Hindlimb muscle (tissue), 1 donor: ENCODE measurements around the gene SHANK3. TPM values are rescaled to one million over a fixed set of nuclear protein-coding genes. Genes with fewer than 3 reads are reported as not detected.
"Not testable (repeated sequence)": the region's sequence is repeated elsewhere in the genome, so short reads cannot be mapped to it uniquely, and the experiment has no call there.

ENCODE experiments used
- DNase-seq: peaks from one replicate; pipeline ENCODE4 v3.0.0-alpha.2; 2013
- polyA plus RNA-seq: library from polyadenylated mRNA; unstranded; fragments of 120-200 nt; gene quantifications from one replicate; pipeline ENCODE4 v1.2.1, GENCODE V29; 2013; ENCODE audit not compliant: insufficient read length

SHANK3 gene
- polyA plus RNA-seq, 1 donor: 22.7 TPM

GRCh38 chr22:50654664-50655063, 18.0 kb upstream of the SHANK3 start:
- not testable (repeated sequence) for DNase-seq

- no peak for DNase-seq
These were observed 16.2 kb upstream of the SHANK3 start for GRCh38 chr22:50656122-50657070.

GRCh38 chr22:50657925-50658324, 14.7 kb upstream of the SHANK3 start:
- DNase-seq: no peak

- DNase-seq: not testable (repeated sequence)
These were observed 12.9 kb upstream of the SHANK3 start for GRCh38 chr22:50659711-50660110.

GRCh38 chr22:50660306-50660705, 12.3 kb upstream of the SHANK3 start:
- no peak for DNase-seq

- DNase-seq: no peak
These were observed 7.4 kb upstream of the SHANK3 start for GRCh38 chr22:50665212-50665611.

GRCh38 chr22:50665738-50666137, 6.9 kb upstream of the SHANK3 start:
- no peak for DNase-seq

- no peak for DNase-seq
These were observed 2.1 kb upstream of the SHANK3 start for GRCh38 chr22:50670513-50670912.

- DNase-seq: no peak
These were observed 1.6 kb upstream of the SHANK3 start for GRCh38 chr22:50670914-50671538.

- DNase-seq: no peak
These were observed 982 bp upstream of the SHANK3 start for GRCh38 chr22:50671641-50672040.

- DNase-seq: no peak
These were observed 582 bp upstream of the SHANK3 start for GRCh38 chr22:50672041-50672440.

GRCh38 chr22:50673231-50674129, 857 bp downstream of the SHANK3 start:
- no peak for DNase-seq

GRCh38 chr22:50674130-50674500, 1.5 kb downstream of the SHANK3 start:
- no peak for DNase-seq

GRCh38 chr22:50674606-50675552, 2.3 kb downstream of the SHANK3 start:
- no peak for DNase-seq

- DNase-seq: no peak
These were observed 3.0 kb downstream of the SHANK3 start for GRCh38 chr22:50675553-50676179.

- no peak for DNase-seq
These were observed 3.6 kb downstream of the SHANK3 start for GRCh38 chr22:50676180-50676636.

- no peak for DNase-seq
These were observed 4.3 kb downstream of the SHANK3 start for GRCh38 chr22:50676661-50677492.

- no peak for DNase-seq
These were observed 5.0 kb downstream of the SHANK3 start for GRCh38 chr22:50677493-50678217.

- DNase-seq: no peak
These were observed 5.6 kb downstream of the SHANK3 start for GRCh38 chr22:50678218-50678650.
